ENCODE measurements around the gene AGPAT3. TPM values are rescaled to one million over a fixed set of nuclear protein-coding genes. Genes with fewer than 3 reads are reported as not detected.

Gene AGPAT3
- total RNA-seq, 1 donor from 2014 or later = 50.5 TPM

DNA sequence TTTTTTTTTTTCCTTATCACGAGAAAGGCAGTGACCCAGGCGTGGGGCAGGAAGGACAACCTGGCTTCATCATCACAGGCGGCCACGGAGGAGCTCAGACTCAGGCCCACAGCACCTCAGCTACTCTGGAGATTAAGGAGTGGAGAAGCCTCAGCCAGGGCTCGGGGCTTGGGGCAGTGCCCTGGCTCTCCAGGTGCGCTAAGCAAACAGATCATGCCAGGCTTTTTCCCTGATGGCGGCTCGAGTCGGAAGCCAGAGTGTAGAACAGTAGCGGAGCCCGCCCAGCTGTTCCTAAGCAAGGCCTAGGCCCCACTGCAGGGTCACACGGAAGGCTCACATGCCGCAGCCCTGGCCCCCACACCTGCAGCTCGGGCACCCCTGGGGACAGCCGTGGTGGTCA is 70.7 kb downstream of the AGPAT3 start:
- Mint-ChIP-seq H3K4me1 (ENCODE audit: low read depth) (peaks cover 17% of the 10 kb centered on the region), H3K27me3 (no peaks in the 10 kb centered on the region), H3K27ac (no peak overlapping the region), H3K9me3 (ENCODE audit: low read depth) (no peaks in the 10 kb centered on the region), H3K4me3 (ENCODE audit: low read depth) (no peak overlapping the region), H3K36me3 (ENCODE audit: insufficient read depth) (peaks cover 4% of the 10 kb centered on the region)
- TF ChIP-seq, protein P1, sequence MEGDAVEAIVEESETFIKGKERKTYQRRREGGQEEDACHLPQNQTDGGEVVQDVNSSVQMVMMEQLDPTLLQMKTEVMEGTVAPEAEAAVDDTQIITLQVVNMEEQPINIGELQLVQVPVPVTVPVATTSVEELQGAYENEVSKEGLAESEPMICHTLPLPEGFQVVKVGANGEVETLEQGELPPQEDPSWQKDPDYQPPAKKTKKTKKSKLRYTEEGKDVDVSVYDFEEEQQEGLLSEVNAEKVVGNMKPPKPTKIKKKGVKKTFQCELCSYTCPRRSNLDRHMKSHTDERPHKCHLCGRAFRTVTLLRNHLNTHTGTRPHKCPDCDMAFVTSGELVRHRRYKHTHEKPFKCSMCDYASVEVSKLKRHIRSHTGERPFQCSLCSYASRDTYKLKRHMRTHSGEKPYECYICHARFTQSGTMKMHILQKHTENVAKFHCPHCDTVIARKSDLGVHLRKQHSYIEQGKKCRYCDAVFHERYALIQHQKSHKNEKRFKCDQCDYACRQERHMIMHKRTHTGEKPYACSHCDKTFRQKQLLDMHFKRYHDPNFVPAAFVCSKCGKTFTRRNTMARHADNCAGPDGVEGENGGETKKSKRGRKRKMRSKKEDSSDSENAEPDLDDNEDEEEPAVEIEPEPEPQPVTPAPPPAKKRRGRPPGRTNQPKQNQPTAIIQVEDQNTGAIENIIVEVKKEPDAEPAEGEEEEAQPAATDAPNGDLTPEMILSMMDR (IDR thresholded peaks at IDR 0.05; ENCODE audit: unreplicated experiment) = no peak
- DNase-seq (ENCODE audit: low spot score, unreplicated experiment) = no peak

DNA sequence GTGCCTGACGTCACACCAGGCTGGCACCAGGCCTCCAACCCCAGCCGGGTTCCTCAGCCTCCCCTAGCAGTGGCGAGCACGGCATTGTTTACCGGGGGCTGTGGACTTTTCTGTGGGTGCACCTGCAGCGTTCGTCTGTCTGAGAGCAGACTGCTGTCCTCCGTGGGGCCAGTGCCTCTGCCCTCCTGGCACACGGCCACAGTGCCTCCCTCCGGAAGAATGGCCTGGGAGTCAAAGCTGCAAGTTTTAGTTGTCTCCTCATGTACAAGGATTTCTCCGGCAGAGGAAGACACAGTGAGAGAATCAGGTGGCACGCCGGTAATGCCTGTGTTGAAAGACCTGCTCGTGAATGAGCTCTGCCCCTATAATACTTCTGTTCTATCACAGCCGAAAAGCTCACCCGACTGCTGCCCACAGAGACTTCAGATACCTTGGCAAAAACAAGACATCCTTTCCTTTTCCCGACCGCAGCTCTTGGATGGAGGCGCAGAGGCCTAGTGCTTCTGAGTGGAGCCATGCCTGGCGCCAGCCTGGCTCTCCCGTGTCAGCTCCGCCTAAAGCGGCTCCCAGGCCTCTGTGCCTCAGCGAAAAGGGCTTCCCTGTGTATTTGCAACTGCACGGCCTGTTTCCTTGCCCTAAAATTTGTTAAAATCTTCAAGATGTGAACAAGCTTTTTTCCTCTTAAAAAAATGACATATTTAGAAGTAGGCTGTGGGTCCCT is 71.4 kb downstream of the AGPAT3 start:
- H3K27ac Mint-ChIP-seq = no peak overlapping the region
- no peak overlapping the region for H3K4me3 Mint-ChIP-seq (ENCODE audit: low read depth)
- no peaks in the 10 kb centered on the region for H3K9me3 Mint-ChIP-seq (ENCODE audit: low read depth)
- H3K4me1 Mint-ChIP-seq (ENCODE audit: low read depth) = peaks cover 19% of the 10 kb centered on the region
- H3K36me3 Mint-ChIP-seq (ENCODE audit: insufficient read depth) = peaks cover 4% of the 10 kb centered on the region
- no peak for DNase-seq (ENCODE audit: low spot score, unreplicated experiment)
- TF ChIP-seq, protein P1 (IDR thresholded peaks at IDR 0.05; ENCODE audit: unreplicated experiment) = no peak
- no peaks in the 10 kb centered on the region for H3K27me3 Mint-ChIP-seq

DNA sequence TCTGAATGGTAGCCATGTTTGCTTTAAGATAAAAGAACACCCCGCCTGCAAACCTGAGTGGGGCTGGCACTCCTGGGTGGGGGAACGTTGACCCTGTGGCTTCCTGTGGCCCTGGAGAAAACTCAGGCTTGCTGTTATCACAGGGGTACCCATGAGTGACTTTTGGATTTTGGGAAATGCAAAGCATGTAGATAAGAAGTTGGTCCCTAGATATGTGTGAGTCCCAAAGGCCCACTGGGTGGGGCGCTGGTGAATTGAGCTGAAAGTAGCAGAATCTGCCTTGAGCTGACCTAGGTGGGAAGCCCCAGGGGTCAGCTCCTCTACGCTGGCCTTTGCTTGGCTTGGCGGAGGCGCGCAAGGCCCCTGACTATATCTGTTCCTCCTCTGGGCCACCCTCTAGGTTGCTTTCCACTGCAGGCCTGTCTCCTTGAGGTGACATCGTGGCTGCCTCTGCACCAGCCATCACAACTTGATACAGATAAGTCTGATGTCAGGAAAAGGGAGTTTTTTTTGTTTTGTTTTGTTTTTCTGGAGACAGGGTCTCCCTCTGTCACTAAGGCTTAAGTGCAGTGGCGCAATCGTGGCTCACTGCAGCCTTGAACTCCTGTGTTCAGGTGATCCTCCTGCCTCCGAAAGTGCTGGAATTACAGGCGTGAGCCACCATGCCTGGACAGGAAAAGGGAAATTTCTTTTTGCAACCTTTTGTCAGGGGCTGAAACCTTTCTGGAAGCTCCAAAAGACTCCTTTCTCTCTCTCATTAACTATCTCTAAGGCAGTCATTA is 72.2 kb downstream of the AGPAT3 start:
- H3K4me1 Mint-ChIP-seq (ENCODE audit: low read depth) = peaks cover 17% of the 10 kb centered on the region
- H3K4me3 Mint-ChIP-seq (ENCODE audit: low read depth) = no peak overlapping the region
- TF ChIP-seq, protein P1 (IDR thresholded peaks at IDR 0.05; ENCODE audit: unreplicated experiment) = no peak
- peaks cover 2% of the 10 kb centered on the region for H3K36me3 Mint-ChIP-seq (ENCODE audit: insufficient read depth)
- no peaks in the 10 kb centered on the region for H3K9me3 Mint-ChIP-seq (ENCODE audit: low read depth)
- no peaks in the 10 kb centered on the region for H3K27me3 Mint-ChIP-seq
- no peak for DNase-seq (ENCODE audit: low spot score, unreplicated experiment)
- no peak overlapping the region for H3K27ac Mint-ChIP-seq

DNA sequence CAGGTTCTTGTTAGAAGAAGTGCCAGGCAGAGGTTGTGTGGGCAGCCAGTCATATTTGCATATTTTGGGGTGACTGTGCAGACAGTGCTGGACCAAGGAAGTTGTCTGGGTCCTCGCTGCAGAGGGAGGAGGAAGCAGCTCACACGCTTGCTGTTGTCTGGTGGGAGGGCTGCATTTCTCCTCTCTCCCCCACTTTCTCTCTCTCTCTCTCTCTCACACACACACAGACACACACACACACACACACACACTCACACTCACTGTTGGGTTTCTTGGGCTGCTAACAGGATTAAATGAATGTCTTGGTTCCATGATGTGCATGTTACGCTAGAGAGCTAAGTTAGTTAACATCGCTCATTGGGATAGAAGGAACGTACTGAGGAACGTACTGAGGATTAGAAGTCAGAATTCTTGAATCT is 72.9 kb downstream of the AGPAT3 start:
- TF ChIP-seq, protein P1 (IDR thresholded peaks at IDR 0.05; ENCODE audit: unreplicated experiment) = no peak
- H3K4me1 Mint-ChIP-seq (ENCODE audit: low read depth) = peaks cover 16% of the 10 kb centered on the region
- no peak for DNase-seq (ENCODE audit: low spot score, unreplicated experiment)
- no peaks in the 10 kb centered on the region for H3K9me3 Mint-ChIP-seq (ENCODE audit: low read depth)
- no peaks in the 10 kb centered on the region for H3K27me3 Mint-ChIP-seq
- no peak overlapping the region for H3K27ac Mint-ChIP-seq
- H3K36me3 Mint-ChIP-seq (ENCODE audit: insufficient read depth) = peaks cover 2% of the 10 kb centered on the region
- no peak overlapping the region for H3K4me3 Mint-ChIP-seq (ENCODE audit: low read depth)

DNA sequence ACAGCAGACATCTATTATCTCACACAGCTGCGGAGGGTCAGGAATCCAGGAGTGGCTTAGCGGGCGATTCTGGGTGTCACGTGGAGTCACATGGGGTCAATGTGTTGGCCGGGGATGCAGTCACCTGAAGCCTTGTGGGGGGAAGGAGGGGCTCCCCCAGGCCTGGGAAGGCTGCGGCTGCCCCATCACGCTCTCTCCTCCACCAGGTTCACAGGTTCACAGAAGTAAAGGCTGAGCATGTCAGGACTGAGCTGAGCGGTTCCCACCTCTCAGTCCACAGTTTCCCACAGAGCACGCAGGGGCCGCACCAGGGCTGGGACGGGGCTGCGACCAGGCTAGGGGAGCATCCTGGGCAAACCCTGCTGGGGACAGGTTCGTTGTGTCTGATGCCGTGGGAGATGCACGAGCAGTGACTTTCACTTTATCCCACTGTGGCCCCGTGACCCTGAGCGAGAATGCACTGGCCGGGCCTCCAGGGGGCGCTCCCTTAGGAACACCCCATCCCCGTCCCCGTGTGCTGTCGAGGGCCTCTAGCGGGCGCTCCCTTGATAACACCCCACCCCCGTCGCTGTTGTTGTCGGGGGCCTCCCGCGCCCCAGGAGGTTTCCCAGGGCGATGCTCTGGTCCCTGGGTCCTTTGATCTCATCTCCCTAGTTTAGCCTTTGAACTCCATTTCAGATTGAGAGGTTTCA is 73.9 kb downstream of the AGPAT3 start:
- Mint-ChIP-seq H3K36me3 (ENCODE audit: insufficient read depth) (peaks cover 2% of the 10 kb centered on the region), H3K4me3 (ENCODE audit: low read depth) (peak overlapping the region; percentile 37), H3K9me3 (ENCODE audit: low read depth) (no peaks in the 10 kb centered on the region), H3K4me1 (ENCODE audit: low read depth) (peaks cover 14% of the 10 kb centered on the region), H3K27ac (peak overlapping the region; percentile 90), H3K27me3 (no peaks in the 10 kb centered on the region)
- TF ChIP-seq, protein P1 (IDR thresholded peaks at IDR 0.05; ENCODE audit: unreplicated experiment) = peak; percentile 95
- DNase-seq (ENCODE audit: low spot score, unreplicated experiment) = peak; percentile 76
